Nephron (organoid): Measurements from ENCODE around the gene PLEKHG1.

Source experiments
- H3K27ac Mint-ChIP-seq, 3 experiments: 2 replicates each; pipeline ENCODE4 v1.8.0; 2020; ENCODE audit warnings: mixed read lengths in 3 of 3, mild to moderate bottlenecking in 2 of 3, moderate library complexity in 1 of 3
- H3K27me3 Mint-ChIP-seq: 2 replicates; pipeline ENCODE4 v1.8.0; 2021; ENCODE audit warnings: low read depth, mild to moderate bottlenecking, moderate library complexity, mixed read lengths
- H3K36me3 Mint-ChIP-seq: 2 replicates; pipeline ENCODE4 v1.8.0; 2020; ENCODE audit warnings: low read depth, mixed read lengths
- H3K4me1 Mint-ChIP-seq: 2 replicates; pipeline ENCODE4 v1.8.0; 2020; ENCODE audit warnings: mixed read lengths
- H3K4me3 Mint-ChIP-seq, 3 experiments: 2 replicates each; pipeline ENCODE4 v1.8.0; 2020; ENCODE audit warnings: mild to moderate bottlenecking in 3 of 3, mixed read lengths in 3 of 3, moderate library complexity in 2 of 3
- H3K9me3 Mint-ChIP-seq: 2 replicates; pipeline ENCODE4 v1.8.0; 2020; ENCODE audit warnings: mixed read lengths
- TF ChIP-seq, protein P1 (sequence below), 3 experiments: fragments of 200-600 bp; sonication (generic); IDR thresholded peaks; one replicate each; pipeline ENCODE4 v1.5.0; 2021; ENCODE audit warnings: antibody characterized with exemption in 3 of 3; ENCODE audit not compliant: unreplicated experiment in 3 of 3

The PLEKHG1 gene

DNA sequence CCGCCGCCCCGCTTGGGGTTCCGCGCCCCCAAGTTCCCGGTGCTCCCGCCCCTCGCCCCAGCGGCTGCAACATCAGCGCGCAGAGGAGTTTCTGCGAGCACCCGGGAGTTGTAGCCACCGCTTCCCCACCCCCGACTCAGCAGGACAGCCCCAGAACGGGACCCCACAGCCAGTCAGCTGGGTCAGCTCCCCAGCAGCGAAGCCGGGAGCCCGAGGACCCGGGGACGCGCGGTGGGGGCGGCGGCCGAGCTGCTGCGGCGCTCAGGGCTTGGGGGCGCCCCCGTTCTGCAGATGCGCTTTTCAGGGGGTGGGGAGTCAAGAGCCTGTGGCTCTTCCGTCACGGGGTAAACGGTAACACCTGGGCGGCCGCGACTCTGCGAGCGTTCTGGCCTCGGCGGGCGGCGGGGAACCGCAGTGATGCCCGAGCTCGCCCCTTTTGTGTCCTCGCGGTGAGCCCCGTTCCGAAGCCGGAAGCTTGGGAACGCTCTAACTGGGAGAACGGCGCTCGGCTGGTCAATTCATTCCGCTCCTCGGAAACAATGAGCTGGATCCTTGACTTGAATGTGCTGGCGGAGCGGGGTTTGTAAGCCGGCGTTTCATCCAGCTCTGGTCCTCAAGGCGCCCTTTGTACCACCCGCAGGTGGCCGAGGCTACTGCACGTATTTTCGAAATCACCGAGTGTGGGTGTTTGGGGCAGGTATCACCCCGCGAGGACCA is 774 bp downstream of the PLEKHG1 start:
- peaks cover 24% of the 10 kb centered on the region for H3K27me3 Mint-ChIP-seq
- H3K27ac Mint-ChIP-seq, result peak overlapping the region; percentile 93 to 99 (median 99)
- peak overlapping the region; percentile 97 to 99 (median 98) for H3K4me3 Mint-ChIP-seq
- peaks cover 51% of the 10 kb centered on the region for H3K4me1 Mint-ChIP-seq
- H3K36me3 Mint-ChIP-seq, result no peaks in the 10 kb centered on the region
- no peaks in the 10 kb centered on the region for H3K9me3 Mint-ChIP-seq
- TF ChIP-seq, protein P1, sequence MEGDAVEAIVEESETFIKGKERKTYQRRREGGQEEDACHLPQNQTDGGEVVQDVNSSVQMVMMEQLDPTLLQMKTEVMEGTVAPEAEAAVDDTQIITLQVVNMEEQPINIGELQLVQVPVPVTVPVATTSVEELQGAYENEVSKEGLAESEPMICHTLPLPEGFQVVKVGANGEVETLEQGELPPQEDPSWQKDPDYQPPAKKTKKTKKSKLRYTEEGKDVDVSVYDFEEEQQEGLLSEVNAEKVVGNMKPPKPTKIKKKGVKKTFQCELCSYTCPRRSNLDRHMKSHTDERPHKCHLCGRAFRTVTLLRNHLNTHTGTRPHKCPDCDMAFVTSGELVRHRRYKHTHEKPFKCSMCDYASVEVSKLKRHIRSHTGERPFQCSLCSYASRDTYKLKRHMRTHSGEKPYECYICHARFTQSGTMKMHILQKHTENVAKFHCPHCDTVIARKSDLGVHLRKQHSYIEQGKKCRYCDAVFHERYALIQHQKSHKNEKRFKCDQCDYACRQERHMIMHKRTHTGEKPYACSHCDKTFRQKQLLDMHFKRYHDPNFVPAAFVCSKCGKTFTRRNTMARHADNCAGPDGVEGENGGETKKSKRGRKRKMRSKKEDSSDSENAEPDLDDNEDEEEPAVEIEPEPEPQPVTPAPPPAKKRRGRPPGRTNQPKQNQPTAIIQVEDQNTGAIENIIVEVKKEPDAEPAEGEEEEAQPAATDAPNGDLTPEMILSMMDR (IDR thresholded peaks at IDR 0.05; ENCODE audit: unreplicated experiment in 3 of 3), result peak; percentile 63 to 71 (median 63)

DNA sequence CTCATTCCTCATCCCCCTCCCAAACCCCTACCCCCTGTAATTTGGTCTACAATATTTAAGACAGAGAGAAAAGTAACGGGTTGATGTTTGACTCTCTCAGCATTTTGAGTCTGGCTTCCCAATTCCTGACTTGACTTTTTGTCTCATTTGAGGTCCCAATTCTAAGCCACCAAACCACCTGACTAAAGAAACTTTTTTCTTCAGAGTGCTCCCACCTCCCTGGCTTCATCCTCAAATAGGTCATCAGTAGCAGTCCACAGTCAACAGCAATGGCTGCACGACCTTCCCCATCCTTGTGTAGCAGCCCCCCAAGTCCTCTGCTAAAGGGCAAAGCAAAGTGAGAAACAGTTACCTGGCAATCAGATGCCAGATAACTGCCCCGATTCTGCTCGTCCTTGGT is 1.8 kb downstream of the PLEKHG1 start:
- Mint-ChIP-seq H3K9me3 (no peaks in the 10 kb centered on the region), H3K36me3 (no peaks in the 10 kb centered on the region), H3K4me3 (peak overlapping the region; percentile 97 to 99 (median 98)), H3K27me3 (peaks cover 24% of the 10 kb centered on the region), H3K4me1 (peaks cover 57% of the 10 kb centered on the region), H3K27ac (peak overlapping the region; percentile 93 to 99 (median 99))
- TF ChIP-seq, protein P1 (IDR thresholded peaks at IDR 0.05; ENCODE audit: unreplicated experiment in 3 of 3), result no peak

DNA sequence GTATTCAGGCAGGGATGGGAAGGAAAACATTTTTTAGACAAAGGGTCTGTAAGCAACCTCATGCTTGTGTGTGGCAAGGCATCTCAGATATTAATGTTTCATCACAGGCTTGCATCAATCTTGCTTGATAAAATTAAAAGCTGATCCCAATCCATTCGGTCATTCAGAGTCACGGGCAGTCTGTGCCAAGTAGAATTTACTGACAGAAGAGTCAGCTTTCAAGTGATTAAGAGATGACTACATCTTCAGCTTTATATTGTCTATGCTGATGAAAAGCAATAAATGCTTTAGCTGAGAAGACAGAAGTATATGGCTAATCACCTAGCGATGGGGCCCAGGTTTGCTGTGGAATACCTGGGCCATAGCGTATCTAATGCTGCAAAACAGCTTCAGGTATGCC is 3.5 kb downstream of the PLEKHG1 start:
- H3K27ac Mint-ChIP-seq, result peak overlapping the region; percentile 8 to 87 (median 79)
- H3K9me3 Mint-ChIP-seq, result no peaks in the 10 kb centered on the region
- TF ChIP-seq, protein P1 (IDR thresholded peaks at IDR 0.05; ENCODE audit: unreplicated experiment in 3 of 3), result no peak
- peaks cover 69% of the 10 kb centered on the region for H3K4me1 Mint-ChIP-seq
- peak overlapping the region; percentile 19 to 41 (median 36) for H3K4me3 Mint-ChIP-seq
- H3K36me3 Mint-ChIP-seq, result peaks cover 4% of the 10 kb centered on the region
- peaks cover 19% of the 10 kb centered on the region for H3K27me3 Mint-ChIP-seq

DNA sequence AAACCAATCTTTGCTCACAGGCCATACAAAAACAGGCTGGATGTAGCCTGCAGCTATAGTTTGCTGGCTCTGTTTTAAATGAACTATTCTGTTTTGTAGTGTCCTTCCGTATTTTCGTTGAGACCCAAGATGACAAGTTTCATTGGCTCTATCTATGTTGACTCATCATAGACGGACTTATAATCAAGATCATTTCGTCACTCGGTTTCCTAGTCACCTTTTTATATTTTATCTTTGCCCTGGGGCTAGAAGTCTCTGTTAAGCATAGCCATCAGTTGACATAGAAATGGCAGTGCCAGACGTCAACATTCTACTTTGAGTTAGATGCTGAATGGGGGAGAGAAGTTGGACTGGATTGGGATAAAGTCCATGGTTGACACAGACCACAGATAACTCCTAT is 4.8 kb downstream of the PLEKHG1 start:
- H3K27ac Mint-ChIP-seq, result peak overlapping the region; percentile 85 to 88 (median 87)
- peaks cover 8% of the 10 kb centered on the region for H3K36me3 Mint-ChIP-seq
- TF ChIP-seq, protein P1 (IDR thresholded peaks at IDR 0.05; ENCODE audit: unreplicated experiment in 3 of 3), result no peak
- H3K9me3 Mint-ChIP-seq, result no peaks in the 10 kb centered on the region
- peaks cover 69% of the 10 kb centered on the region for H3K4me1 Mint-ChIP-seq
- peak overlapping the region in 1 of 3 experiments; percentile 18 for H3K4me3 Mint-ChIP-seq
- H3K27me3 Mint-ChIP-seq, result peaks cover 11% of the 10 kb centered on the region

DNA sequence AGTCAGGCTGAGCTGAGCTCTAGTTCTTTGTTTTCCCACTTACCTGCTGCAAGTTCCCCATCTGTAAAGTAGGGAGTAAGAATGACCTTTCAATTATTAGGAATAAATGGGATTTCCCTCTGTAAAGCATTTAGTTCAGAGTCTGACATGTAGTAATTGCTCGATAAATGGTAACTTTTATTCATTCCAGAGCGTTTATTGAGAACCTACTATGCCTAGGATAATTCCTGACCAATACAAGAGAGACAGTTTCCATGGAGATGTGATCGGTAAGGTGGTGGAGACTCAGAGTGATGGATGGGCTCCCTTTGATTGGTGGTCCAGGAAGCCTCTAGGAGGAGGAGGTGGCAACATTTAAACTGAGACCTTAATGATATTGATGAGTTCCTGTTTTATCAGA is 5.6 kb downstream of the PLEKHG1 start:
- Mint-ChIP-seq H3K4me1 (peaks cover 69% of the 10 kb centered on the region), H3K27me3 (peaks cover 11% of the 10 kb centered on the region), H3K27ac (peak overlapping the region; percentile 85 to 88 (median 87)), H3K9me3 (no peaks in the 10 kb centered on the region), H3K36me3 (peaks cover 9% of the 10 kb centered on the region), H3K4me3 (no peak overlapping the region)
- TF ChIP-seq, protein P1 (IDR thresholded peaks at IDR 0.05; ENCODE audit: unreplicated experiment in 3 of 3), result no peak

DNA sequence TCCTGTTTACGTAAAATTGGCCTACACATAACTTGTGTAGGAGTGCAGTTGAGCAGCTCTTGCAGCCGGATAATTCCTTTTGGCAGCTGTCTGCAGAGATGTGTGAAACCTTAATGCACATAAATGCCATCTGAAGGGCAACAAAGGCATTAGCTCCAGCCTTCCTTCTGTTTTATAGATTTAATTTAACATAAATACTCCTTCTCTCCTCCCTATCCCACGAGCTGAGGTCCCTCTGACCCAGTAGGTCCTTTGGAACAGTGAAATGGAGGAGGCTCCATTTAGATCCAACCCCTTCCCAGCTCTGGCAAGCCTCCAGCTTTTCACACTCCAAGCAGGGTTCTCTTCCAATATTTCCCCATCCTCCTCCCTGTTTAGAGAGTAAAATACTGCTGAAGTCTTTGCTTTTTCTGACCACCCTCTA is 6.5 kb downstream of the PLEKHG1 start:
- peaks cover 5% of the 10 kb centered on the region for H3K27me3 Mint-ChIP-seq
- H3K9me3 Mint-ChIP-seq, result no peaks in the 10 kb centered on the region
- peak overlapping the region; percentile 88 to 94 (median 90) for H3K27ac Mint-ChIP-seq
- peak overlapping the region; percentile 30 to 52 (median 46) for H3K4me3 Mint-ChIP-seq
- H3K36me3 Mint-ChIP-seq, result peaks cover 9% of the 10 kb centered on the region
- TF ChIP-seq, protein P1 (IDR thresholded peaks at IDR 0.05; ENCODE audit: unreplicated experiment in 3 of 3), result no peak
- H3K4me1 Mint-ChIP-seq, result peaks cover 64% of the 10 kb centered on the region
